ENCODE data around the gene FAF2.

- no peak for TF ChIP-seq CTCF (IDR thresholded peaks at IDR 0.05 in 4 of 5, conservative IDR thresholded peaks at IDR 0.05 in 1 of 5)
- TF ChIP-seq POLR2A (IDR thresholded peaks at IDR 0.05) = no peak
These were observed 6.7 kb downstream of the FAF2 start for GRCh38 chr5:176454724-176455394.
